Activated T-cell treated with anti-CD3 and anti-CD28 coated beads for 4 hours (primary cell): Measurements from ENCODE around the gene TRAPPC2.
"Not testable (repeated sequence)": the region's sequence is repeated elsewhere in the genome, so short reads cannot be mapped to it uniquely, and the experiment has no call there.

Experiments
- DNase-seq: peaks from one replicate; pipeline ENCODE4 v3.0.0-alpha.2; 2020

TRAPPC2 gene

DNA sequence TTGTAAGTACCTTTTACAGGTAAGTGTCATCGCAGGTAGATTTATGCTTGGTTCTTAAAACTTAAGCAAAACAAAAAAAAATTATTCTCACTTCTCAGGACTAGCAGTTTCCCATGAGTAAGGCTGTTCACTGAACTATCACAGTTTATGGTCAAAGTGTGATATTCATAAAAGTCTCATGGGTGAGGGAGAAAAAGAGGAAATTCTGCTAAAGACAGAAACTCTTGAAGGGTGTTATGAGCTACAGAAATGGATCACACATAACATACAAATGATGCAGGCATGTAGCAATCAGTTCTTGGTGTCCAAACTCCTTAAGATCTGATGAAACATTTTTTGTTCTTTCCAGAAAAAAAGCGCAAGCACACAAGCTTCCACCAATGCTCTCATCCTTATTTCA lies 37.0 kb downstream of the TRAPPC2 start:
- no peak for DNase-seq

GRCh38 chrX:13695601-13696115 lies 38.8 kb downstream of the TRAPPC2 start:
- no peak for DNase-seq

DNA sequence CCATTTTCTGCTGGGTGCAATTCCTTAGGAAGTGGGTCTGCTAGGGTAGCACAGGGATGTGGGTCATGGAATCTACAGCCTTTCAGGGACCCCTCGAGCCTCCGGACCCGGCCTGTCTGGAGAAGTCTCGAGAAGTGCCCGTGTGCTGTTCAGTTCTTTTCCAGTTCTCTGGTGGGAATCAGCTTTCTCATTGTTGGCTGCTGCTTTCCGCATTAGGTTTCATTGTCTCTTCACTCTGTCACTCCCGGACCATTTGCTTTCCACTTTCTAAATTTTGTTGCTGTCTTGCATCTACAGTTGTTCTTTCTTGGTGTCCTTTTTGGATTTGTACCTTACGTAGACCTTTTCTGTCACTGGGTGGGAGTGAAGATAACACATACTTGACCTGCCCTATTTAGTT lies 39.4 kb downstream of the TRAPPC2 start:
- no peak for DNase-seq

- no peak for DNase-seq
These were observed 40.1 kb downstream of the TRAPPC2 start for GRCh38 chrX:13694359-13694758.

GRCh38 chrX:13693341-13693961 lies 41.0 kb downstream of the TRAPPC2 start:
- no peak for DNase-seq

DNA sequence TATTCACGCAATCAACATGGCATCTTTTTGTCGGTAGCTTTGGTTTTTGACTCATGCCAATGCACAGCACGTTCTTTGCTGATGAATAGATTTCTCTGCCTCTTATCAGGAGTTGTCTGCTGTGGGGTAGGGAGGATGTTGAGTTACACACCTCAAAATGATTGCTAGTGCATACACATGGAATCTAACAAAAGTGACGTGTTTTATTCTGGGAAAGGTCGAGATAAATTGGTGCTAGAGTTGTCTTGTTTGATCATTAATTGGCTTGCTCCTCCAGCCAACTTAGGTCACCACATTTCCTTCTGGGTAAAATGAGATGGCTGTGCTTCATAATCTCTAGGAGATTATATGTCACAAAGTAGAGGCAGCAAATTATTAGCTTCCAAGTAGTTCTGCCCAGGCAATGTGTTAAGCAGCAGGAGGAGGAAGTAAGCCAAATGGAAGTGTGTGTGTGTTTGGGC lies 41.6 kb downstream of the TRAPPC2 start:
- no peak for DNase-seq

- no peak for DNase-seq
These were observed 42.5 kb downstream of the TRAPPC2 start for GRCh38 chrX:13691841-13692371.

DNA sequence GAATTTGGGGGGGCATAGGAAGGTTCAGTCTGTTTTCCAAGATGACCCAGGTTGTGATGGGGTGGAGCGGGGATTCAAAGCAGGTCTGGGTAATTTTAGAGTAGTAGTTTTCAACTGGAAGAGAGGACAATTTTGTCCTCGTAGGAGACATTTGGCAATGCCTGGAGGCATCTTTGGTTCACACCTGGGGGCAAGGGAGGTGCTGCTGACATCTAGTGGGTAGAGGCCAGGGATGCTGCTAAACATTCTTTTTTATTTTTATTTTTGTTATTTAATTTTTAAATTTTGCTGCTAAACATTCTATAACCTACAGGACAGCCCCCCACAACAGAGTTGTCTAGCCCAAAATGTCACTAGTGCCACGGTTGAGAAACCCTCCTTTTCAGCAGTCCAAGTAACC lies 43.6 kb downstream of the TRAPPC2 start:
- DNase-seq = no peak

DNA sequence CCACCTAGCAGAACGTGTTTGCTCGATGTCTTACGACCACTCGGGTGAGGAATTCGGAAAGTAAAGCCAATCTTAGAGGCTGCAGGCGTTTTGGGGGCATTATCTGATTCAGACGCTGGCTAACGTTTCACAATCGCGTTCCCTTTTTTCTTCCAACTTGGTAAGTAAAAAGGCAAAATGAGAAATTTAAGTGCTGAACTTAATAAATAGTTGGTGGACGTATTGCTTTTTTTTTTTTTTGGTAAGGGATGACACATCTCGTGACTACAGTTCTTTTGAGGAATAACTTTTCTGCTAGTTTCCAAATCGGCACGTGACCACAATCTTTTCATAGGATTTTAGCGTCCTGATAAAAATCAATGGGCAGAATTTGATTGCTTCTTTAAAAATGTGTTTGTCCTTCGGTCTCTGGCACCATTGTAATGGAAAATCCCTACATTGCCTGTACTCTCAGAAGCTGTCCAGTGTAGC lies 44.6 kb downstream of the TRAPPC2 start:
- DNase-seq = no peak

- peak; percentile 68 for DNase-seq
These were observed 45.3 kb downstream of the TRAPPC2 start, which contains the start of gene RAB9A for GRCh38 chrX:13688958-13689740. TSS of gene RAB9A (plus strand) at chrX:13689128. CDS start at chrX:13708747, 19,619 bp downstream.

DNA sequence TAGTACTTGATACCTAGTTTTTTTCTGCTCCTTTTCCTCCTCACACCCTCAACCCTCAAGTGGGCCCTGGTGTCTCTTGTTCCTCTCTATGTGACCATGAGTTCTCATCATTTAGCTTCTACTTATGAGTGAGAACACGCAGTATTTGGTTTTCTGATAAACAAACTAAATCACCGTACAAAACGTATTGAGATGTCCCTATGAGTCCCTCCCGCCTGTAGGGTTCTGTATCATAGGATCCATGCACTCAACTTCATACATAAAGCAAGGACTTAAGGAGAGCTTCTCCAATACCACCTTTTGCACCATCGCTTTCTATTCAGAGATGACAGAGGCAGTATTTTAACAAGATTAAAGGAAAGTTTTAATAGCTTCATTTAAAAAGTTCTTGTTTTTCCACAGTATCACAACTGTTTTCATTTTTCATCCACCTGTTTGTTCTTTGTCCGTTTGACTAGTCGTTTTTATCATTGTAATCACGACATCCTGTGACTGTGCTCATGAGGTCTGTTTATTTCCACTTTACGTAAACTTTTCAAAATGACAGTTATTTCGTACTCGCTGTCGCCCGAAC lies 45.9 kb downstream of the TRAPPC2 start:
- no peak for DNase-seq

GRCh38 chrX:13687203-13687602 lies 47.2 kb downstream of the TRAPPC2 start:
- no peak for DNase-seq

DNA sequence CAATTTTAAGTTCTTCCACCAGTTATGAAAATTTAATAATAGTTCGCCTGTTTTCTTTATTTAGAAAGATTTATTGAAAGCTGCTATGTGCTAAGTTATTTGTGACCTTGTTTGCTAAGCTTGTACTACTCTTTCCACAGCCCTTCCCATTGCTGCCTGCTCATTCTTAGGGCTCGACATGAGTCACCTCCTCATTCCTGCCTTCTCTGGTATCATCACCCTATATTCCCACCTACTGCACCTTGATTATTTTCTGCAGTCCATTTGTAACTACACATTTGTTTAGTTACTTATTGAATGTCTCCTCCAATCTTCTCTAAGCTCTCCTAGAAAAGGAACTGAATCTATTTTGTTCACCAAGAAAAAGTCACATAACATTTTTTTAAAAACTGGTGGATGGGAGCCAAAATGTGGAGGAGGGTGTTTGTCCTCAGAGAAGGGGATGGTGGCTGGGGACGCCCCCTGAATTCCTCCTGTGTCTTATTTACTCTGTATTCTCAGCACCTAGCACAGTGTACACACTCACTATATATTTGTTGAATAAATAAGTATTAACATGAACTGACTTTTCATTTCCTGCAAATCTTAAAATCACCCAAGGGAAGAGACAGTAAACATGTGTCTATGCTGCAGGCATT lies 49.2 kb downstream of the TRAPPC2 start:
- no peak for DNase-seq

DNA sequence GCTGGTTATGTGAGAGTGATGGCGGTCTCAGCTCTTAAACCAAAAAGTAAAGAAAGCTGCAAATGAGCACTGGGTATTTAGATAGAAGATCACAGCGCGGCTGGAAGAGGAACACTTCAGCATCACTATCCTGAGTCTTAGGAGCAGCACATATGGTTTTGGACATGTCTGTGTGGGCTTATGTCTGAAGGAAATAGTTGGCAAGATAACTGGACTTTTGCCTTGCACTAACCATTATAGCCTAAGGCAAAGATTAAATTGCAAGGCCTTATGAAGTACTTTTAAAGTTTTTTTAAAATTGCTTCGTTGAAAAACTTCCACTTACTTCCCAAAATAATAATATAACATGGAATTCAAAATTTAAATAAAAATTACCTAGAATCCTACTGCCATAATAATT lies 50.1 kb downstream of the TRAPPC2 start:
- no peak for DNase-seq

GRCh38 chrX:13681595-13681994 lies 52.8 kb downstream of the TRAPPC2 start:
- no peak for DNase-seq

DNA sequence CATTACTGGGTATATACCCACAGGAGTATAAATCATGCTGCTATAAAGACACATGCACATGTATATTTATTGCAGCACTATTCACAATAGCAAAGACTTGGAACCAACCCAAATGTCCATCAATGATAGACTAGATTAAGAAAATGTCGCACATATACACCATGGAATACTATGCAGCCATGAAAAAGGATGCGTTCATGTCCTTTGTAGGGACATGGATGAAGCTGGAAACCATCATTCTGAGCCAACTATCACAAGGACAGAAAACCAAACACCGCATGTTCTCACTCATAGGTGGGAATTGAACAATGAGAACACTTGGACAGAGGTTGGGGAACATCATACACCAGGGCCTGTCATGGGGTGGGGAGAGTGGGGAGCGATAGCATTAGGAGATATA lies 54.7 kb downstream of the TRAPPC2 start:
- DNase-seq = not testable (repeated sequence)

- no peak for DNase-seq
These were observed 57.5 kb downstream of the TRAPPC2 start for GRCh38 chrX:13676885-13677284.

GRCh38 chrX:13673016-13673415 lies 61.4 kb downstream of the TRAPPC2 start:
- DNase-seq = no peak

DNA sequence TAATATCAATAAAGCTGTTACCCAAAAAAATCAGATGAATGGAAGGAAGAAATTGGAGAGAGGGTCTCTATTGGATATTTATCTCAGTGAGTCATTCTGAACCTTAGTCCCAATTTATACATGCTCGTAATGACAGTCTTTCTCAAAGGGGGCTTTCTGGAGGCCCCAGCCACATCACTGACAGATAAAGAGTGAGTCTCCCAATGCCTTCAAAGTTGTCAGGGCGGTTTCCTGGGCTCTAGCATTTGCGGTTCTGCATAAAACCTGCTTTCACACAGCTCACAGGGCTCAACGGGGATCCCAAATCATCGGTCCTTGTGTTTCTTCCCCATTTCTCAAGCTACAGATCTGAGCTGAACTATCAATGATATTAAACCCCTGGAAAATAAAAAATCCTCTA lies 64.2 kb downstream of the TRAPPC2 start:
- DNase-seq = no peak

- DNase-seq = not testable (repeated sequence)
These were observed 64.7 kb downstream of the TRAPPC2 start for GRCh38 chrX:13669755-13670154.

GRCh38 chrX:13669246-13669737 lies 65.1 kb downstream of the TRAPPC2 start:
- DNase-seq = peak; percentile 14

GRCh38 chrX:13667919-13668318 lies 66.5 kb downstream of the TRAPPC2 start:
- no peak for DNase-seq

GRCh38 chrX:13666836-13667235 lies 67.6 kb downstream of the TRAPPC2 start:
- no peak for DNase-seq
